SK-N-SH treated with all-trans-retinoic acid at 6 μM for 48 hours (cell line): ENCODE measurements around the gene PIGU.
"Not testable (repeated sequence)": the region's sequence is repeated elsewhere in the genome, so short reads cannot be mapped to it uniquely, and the experiment has no call there.

Experiments used
- ARNTL ChIP-seq: fragments of 450-650 bp; formaldehyde crosslinking; IDR thresholded peaks from 2 replicates; pipeline ENCODE4 v1.5.0; 2020; ENCODE audit warnings: low read depth, mild to moderate bottlenecking, moderate library complexity, borderline replicate concordance
- CSDC2 ChIP-seq: fragments of 250-450 bp; sonication (Bioruptor Pico); IDR thresholded peaks from 2 replicates; pipeline ENCODE4 v1.5.0; 2020; ENCODE audit warnings: mild to moderate bottlenecking, moderate library complexity
- CSRNP3 ChIP-seq: fragments of 250-450 bp; sonication (Bioruptor Pico); IDR thresholded peaks from 2 replicates; pipeline ENCODE4 v1.5.1; 2021; ENCODE audit warnings: mild to moderate bottlenecking, moderate library complexity
- ESRRG ChIP-seq: fragments of 250-450 bp; sonication (Bioruptor Pico); IDR thresholded peaks from 2 replicates; pipeline ENCODE4 v1.6.1; 2021; ENCODE audit warnings: mild to moderate bottlenecking
- PATZ1 ChIP-seq: fragments of 250-450 bp; sonication (Bioruptor Pico); IDR thresholded peaks from 2 replicates; pipeline ENCODE4 v1.8.0; 2020; ENCODE audit warnings: mild to moderate bottlenecking, moderate library complexity, borderline replicate concordance
- TSHZ2 ChIP-seq: fragments of 250-450 bp; sonication (Bioruptor Pico); IDR thresholded peaks from 2 replicates; pipeline ENCODE4 v1.5.0; 2020; ENCODE audit warnings: mild to moderate bottlenecking, moderate library complexity
- ZNF565 ChIP-seq: fragments of 450-650 bp; formaldehyde crosslinking; conservative IDR thresholded peaks from 2 replicates; pipeline ENCODE4 v1.5.0; 2020; ENCODE audit warnings: low read depth, mild to moderate bottlenecking, moderate library complexity

GRCh38 chr20:34519841-34520240, 157.1 kb downstream of the PIGU start:
- not testable (repeated sequence) for TF ChIP-seq ESRRG (CRISPR knock-in tag); TSHZ2 (CRISPR knock-in tag); PATZ1; CSDC2; ARNTL (CRISPR knock-in tag); CSRNP3 (CRISPR knock-in tag); ZNF565 (CRISPR knock-in tag)
